Heart left ventricle (tissue), 16 donors: Measurements from ENCODE around the gene TTC23L. TPM values are rescaled to one million over a fixed set of nuclear protein-coding genes. Genes with fewer than 3 reads are reported as not detected.
"Not testable (repeated sequence)": the region's sequence is repeated elsewhere in the genome, so short reads cannot be mapped to it uniquely, and the experiment has no call there.

Experiments
- ATAC-seq, 4 donors: fragments of 200-7000 bp; cut with Tn5 transposase; one replicate each; pipeline ENCODE4 v1.9.1; 2020 to 2022; ENCODE audit warnings: moderate library complexity in 4 of 4, mild to moderate bottlenecking in 3 of 4, moderate number of reproducible peaks in 1 of 4
- DNase-seq, 5 donors: peaks; one replicate each; pipeline ENCODE4 v3.0.0-alpha.2; 2020
- H3K27ac ChIP-seq, 12 donors: fragments of 200-600 bp; sonication (generic) in 4 of 12; one replicate each; pipeline versions ENCODE4 v1.5.0 to v1.8.0; 2016 to 2022; ENCODE audit warnings: mild to moderate bottlenecking in 2 of 12
- H3K27me3 ChIP-seq, 9 donors: fragments of 200-600 bp; sonication (generic) in 2 of 9; one replicate each; pipeline versions ENCODE4 v1.5.1 to v1.8.0; 2016 to 2022; ENCODE audit warnings: mild to moderate bottlenecking in 3 of 9
- H3K36me3 ChIP-seq, 9 donors: fragments of 200-600 bp; sonication (generic) in 2 of 9; one replicate each; pipeline versions ENCODE4 v1.5.0 to v1.8.0; 2018 to 2022; ENCODE audit warnings: mild to moderate bottlenecking in 2 of 9
- H3K4me1 ChIP-seq, 12 donors: fragments of 200-600 bp; sonication (generic) in 4 of 12; one replicate each; pipeline versions ENCODE4 v1.5.0 to v1.8.0; 2016 to 2022; ENCODE audit warnings: mild to moderate bottlenecking in 3 of 12
- H3K4me3 ChIP-seq, 12 donors: fragments of 200-600 bp; sonication (generic) in 4 of 12; one replicate each; pipeline versions ENCODE4 v1.5.0 to v1.8.0; 2017 to 2022; ENCODE audit warnings: mild to moderate bottlenecking in 9 of 12, moderate library complexity in 4 of 12
- H3K9me3 ChIP-seq, 12 donors: fragments of 200-600 bp; sonication (generic) in 4 of 12; one replicate each; pipeline versions ENCODE4 v1.5.0 to v1.8.0; 2016 to 2022; ENCODE audit warnings: mild to moderate bottlenecking in 1 of 12
- POLR2A ChIP-seq, 2 donors: fragments of 450-650 bp; IDR thresholded peaks; one replicate each; pipeline ENCODE4 v1.6.1; 2017; ENCODE audit warnings: antibody characterized with exemption in 2 of 2, mild to moderate bottlenecking in 2 of 2, moderate library complexity in 2 of 2
- WGBS, 4 donors: extraction: QIAGEN DNeasy Blood & Tissue Kit in 2 of 4; methylation state at CpG; one replicate each; pipeline versions ENCODE4 v1.1.5 to v1.1.7; 2013 to 2018; 5-methylcytosine and 5-hydroxymethylcytosine counted together
- intact Hi-C, 10 donors: fragments of 100-400 bp; cut with DNase I; formaldehyde crosslinking; loops; one replicate each; pipeline versions ENCODE4 v1.11.1 to v1.14.2; 2022
- polyA plus RNA-seq, 2 donors: library from polyadenylated mRNA; stranded (reverse); fragments of 200-250 nt; gene quantifications; one replicate each; pipeline ENCODE4 v1.2.3, GENCODE V29; 2013
- total RNA-seq, 9 donors: library from RNA; depleted of rRNA in 2 of 9; stranded (reverse); fragments of >200 nt in 2 of 9; fragmentation: NEBNext Ultra II Directional in 3 of 9; extraction: Animal tissue kit (Norgen Biotek cat#: 25700) in 3 of 9; gene quantifications; one replicate each; pipeline versions ENCODE4 v1.1.0 to v1.2.4, GENCODE V29; 2016 to 2023
- TF ChIP-seq, protein P1 (sequence below), 12 donors: fragments of 200-600 bp; sonication (generic) in 4 of 12; IDR thresholded peaks; one replicate each; pipeline versions ENCODE4 v1.5.0 to v1.8.0; 2018 to 2022; ENCODE audit warnings: antibody characterized with exemption in 12 of 12, mild to moderate bottlenecking in 5 of 12
- donor health status: ischemic (EF 13 %, LVEDD 7.1; RV severe dilation, severe dysfunction).
- donor health status: healthy with polysubstance abuse.
- donor health status: DM: no; HTN: yes; CAD: no.
- donor health status: DM: no; HTN: no; CAD: no.
- donor health status: ischemic (EF 25% LVEDD 6.9; RV normal size, moderate dysfunction).
- donor health status: ischemic (EF 25% LVEDD 5.7; RV mildly dilated, moderate dysfunction).
- donor health status: healthy.
- donor health status: DM: yes; HTN: yes; CAD: no.
- donor health status: ischemic (EF 35%, LVEDD 5.7; RV mildly dilated, moderate dysfunction).
- donor health status: nonischemic (EF 11% LVEDD 7.7; RV severe dilation, severe dysfunction).
- donor health status: DM: yes; HTN: yes; CAD: no.
- donor health status: PGD.
- donor health status: ischemic (EF 29% LVEDD 5.4; RV normal size, mild dysfunction).
- donor health status: nonischemic (EF 23%, LVEDD 6.1; RV moderate dilation, normal function).

TTC23L gene
- total and polyA plus RNA-seq, 11 donors, result 0.06 to 0.69 TPM; not detected in 9

DNA sequence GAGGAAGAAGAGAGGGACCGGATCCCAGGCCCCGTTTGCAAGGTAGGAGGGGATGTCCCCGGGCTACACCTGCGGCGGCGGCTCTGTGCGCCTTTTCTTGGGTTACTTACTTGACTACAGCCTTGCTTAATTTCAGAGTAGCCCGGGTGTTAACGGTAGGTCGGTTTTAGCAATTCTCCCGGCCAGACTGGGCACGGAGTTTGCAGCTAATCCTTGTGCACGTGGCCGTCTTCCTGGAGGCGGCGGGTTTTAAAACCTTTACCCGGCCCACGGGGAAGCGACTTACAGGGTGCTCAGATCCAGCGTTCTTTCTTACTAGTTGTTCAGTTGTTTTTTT lies 76.9 kb downstream of the TTC23L start:
- intact Hi-C loops, result loop anchor here in 3 of 10 donors (1.0 to 10.0 kb wide), 5 partner anchors 13 to 911 kb away; partner anchors contain the start of genes AMACR (in 2 of the 3), DNAJC21 (in 2 of the 3) and RAI14 (in 1 of the 3)
- Histone ChIP-seq H3K27me3 (no peaks in the 10 kb centered on the region), H3K27ac (peak overlapping the region; percentile 61 to 92 (median 84)), H3K9me3 (no peaks in the 10 kb centered on the region), H3K36me3 (peaks cover 0 to 45% (median 31%) of the 10 kb centered on the region in 9 donors), H3K4me3 (peak overlapping the region; percentile 57 to 97 (median 84)), H3K4me1 (peaks cover 7 to 36% (median 24%) of the 10 kb centered on the region in 12 donors)
- WGBS, 4 donors, result 0 to 1% (median 0%) methylated on average over 20 of the region's 20 CpGs
- ATAC-seq (peak in 1 of 4 donors; percentile 17), DNase-seq (no peak)
- TF ChIP-seq, protein P1, sequence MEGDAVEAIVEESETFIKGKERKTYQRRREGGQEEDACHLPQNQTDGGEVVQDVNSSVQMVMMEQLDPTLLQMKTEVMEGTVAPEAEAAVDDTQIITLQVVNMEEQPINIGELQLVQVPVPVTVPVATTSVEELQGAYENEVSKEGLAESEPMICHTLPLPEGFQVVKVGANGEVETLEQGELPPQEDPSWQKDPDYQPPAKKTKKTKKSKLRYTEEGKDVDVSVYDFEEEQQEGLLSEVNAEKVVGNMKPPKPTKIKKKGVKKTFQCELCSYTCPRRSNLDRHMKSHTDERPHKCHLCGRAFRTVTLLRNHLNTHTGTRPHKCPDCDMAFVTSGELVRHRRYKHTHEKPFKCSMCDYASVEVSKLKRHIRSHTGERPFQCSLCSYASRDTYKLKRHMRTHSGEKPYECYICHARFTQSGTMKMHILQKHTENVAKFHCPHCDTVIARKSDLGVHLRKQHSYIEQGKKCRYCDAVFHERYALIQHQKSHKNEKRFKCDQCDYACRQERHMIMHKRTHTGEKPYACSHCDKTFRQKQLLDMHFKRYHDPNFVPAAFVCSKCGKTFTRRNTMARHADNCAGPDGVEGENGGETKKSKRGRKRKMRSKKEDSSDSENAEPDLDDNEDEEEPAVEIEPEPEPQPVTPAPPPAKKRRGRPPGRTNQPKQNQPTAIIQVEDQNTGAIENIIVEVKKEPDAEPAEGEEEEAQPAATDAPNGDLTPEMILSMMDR (IDR thresholded peaks at IDR 0.05), result no peak
- TF ChIP-seq POLR2A (IDR thresholded peaks at IDR 0.05), result no peak

DNA sequence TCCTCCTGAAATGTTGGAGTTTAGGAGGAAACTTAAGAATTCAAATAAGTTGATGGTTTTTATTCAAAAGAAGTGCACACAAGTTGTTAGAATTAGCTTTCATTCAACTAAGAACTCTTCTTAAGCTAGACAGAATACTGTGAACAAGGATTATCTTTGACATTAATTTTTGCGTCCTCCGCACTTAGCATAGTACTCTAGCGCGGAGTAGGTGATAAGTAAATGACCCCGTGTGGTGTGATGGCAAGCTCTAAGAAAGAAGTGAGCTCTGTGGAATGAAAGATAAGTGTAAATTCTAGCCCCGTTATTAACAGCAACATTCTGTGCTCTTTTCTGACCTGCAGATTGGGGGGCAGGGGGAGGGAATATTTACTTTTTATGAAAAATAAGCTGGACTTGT lies 77.6 kb downstream of the TTC23L start:
- H3K27ac ChIP-seq, result peak overlapping the region in 1 of 12 donors; percentile 90
- TF ChIP-seq, protein P1 (IDR thresholded peaks at IDR 0.05), result no peak
- no peaks in the 10 kb centered on the region for H3K9me3 ChIP-seq
- peaks cover 7 to 36% (median 24%) of the 10 kb centered on the region in 12 donors for H3K4me1 ChIP-seq
- peak overlapping the region; percentile 57 to 97 (median 84) for H3K4me3 ChIP-seq
- intact Hi-C loops, result loop anchor here in 3 of 10 donors (5.0 to 10.0 kb wide), 3 partner anchors 259 to 912 kb away; partner anchors contain the start of genes AMACR (in 2 of the 3) and RAI14 (in 1 of the 3)
- WGBS, 4 donors, result 15 to 21% (median 18%) methylated on average over 6 of the region's 6 CpGs
- peaks cover 0 to 45% (median 31%) of the 10 kb centered on the region in 9 donors for H3K36me3 ChIP-seq
- ATAC-seq, result no peak
- DNase-seq, result no peak
- no peaks in the 10 kb centered on the region for H3K27me3 ChIP-seq

DNA sequence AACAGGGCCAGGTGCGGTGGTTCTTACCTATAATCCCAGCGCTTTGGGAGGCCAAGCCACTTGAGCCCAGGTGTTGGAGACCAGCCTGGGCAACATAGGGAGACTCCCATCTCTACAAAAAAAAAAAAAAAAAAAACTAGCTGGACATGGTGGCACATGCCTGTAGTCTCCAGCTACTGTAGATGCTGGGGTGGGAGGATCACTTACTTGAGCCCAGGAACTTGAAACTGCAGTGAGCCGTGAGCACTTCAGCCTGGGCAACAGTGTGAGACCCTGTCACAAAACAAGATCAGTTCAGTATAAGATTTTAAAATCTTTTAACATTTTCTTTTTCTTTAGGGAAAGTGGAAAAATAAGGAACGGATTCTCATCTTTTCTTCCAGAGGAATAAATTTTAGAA lies 79.1 kb downstream of the TTC23L start:
- H3K27me3 ChIP-seq, result no peaks in the 10 kb centered on the region
- H3K27ac ChIP-seq, result no peak overlapping the region
- WGBS, 4 donors, result 84 to 88% (median 86%) methylated on average over 4 of the region's 4 CpGs
- H3K4me1 ChIP-seq, result peaks cover 7 to 36% (median 24%) of the 10 kb centered on the region in 12 donors
- no peaks in the 10 kb centered on the region for H3K9me3 ChIP-seq
- DNase-seq, result no peak
- no peak for TF ChIP-seq POLR2A (IDR thresholded peaks at IDR 0.05)
- TF ChIP-seq, protein P1 (IDR thresholded peaks at IDR 0.05), result no peak
- no peak for ATAC-seq
- no peak overlapping the region for H3K4me3 ChIP-seq
- intact Hi-C loops, result loop anchor here in 3 of 10 donors (5.0 to 10.0 kb wide), 3 partner anchors 261 to 913 kb away; partner anchors contain the start of genes AMACR (in 2 of the 3) and RAI14 (in 1 of the 3)
- H3K36me3 ChIP-seq, result peaks cover 0 to 49% (median 37%) of the 10 kb centered on the region in 9 donors

DNA sequence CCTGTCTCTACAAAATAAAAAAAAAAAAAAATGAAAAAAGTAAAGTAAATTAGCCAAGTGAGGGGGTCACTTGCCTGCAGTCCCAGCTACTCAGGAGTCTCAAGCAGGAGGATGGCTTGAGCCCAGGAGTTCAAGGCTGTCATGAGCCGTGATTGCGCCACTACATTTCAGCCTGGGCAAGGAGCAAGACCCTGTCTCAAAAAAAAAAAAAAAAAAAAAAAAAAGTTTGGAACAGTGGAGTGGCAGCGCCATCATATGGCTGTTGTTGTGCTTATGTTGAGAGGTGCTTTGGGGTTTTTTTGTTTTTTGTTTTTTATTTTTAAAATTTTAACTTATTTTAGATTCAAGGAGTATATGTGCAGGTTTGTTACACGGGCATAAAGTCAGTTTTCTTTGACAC lies 80.1 kb downstream of the TTC23L start:
- 87 to 92% (median 89%) methylated on average over 4 of the region's 4 CpGs for WGBS, 4 donors
- Histone ChIP-seq H3K27me3 (no peaks in the 10 kb centered on the region), H3K4me3 (no peak overlapping the region), H3K36me3 (peaks cover 0 to 60% (median 48%) of the 10 kb centered on the region in 9 donors), H3K9me3 (no peaks in the 10 kb centered on the region), H3K4me1 (peaks cover 7 to 32% (median 18%) of the 10 kb centered on the region in 12 donors), H3K27ac (no peak overlapping the region)
- DNase-seq, result no peak
- ATAC-seq, result no peak
- TF ChIP-seq, protein P1 (IDR thresholded peaks at IDR 0.05), result no peak
- no peak for TF ChIP-seq POLR2A (IDR thresholded peaks at IDR 0.05)
- intact Hi-C loops, result loop anchor here in 3 of 10 donors (5.0 to 10.0 kb wide), 3 partner anchors 262 to 914 kb away; partner anchors contain the start of genes AMACR (in 2 of the 3) and RAI14 (in 1 of the 3)

DNA sequence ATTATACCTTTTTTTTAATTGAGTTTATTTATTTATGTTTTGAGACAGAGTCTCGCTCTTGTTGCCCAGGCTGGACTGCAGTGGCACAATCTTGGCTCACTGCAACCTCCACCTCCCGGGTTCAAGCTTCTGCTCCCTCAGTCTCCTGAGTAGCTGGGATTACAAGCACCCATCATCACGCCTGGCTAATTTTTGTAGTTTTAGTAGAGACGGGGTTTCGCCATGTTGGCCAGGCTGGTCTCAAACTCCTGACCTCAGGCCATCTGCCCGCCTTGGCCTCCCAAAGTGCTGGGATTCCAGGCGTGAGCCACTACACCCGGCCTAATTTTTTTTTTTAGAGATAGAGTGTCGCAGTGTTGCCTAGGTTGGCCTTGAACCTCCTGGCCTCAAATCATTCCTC lies 84.3 kb downstream of the TTC23L start:
- Histone ChIP-seq H3K36me3 (peaks cover 0 to 92% (median 82%) of the 10 kb centered on the region in 9 donors), H3K27ac (peak overlapping the region in 2 of 12 donors; percentile 28 to 37)
- not testable (repeated sequence) for ATAC-seq, H3K9me3 ChIP-seq, DNase-seq, H3K27me3 ChIP-seq, H3K4me3 ChIP-seq, H3K4me1 ChIP-seq
- intact Hi-C loops, result loop anchor here in 2 of 10 donors (5.0 to 10.0 kb wide), 2 partner anchors 1319 to 1478 kb away; partner anchors contain the start of genes NADK2 (in 1 of the 2) and TARS1 (in 1 of the 2)
- WGBS, 4 donors, result 83 to 97% (median 93%) methylated on average over 9 of the region's 9 CpGs
